Neural cell (in vitro differentiated cells): ENCODE results near the gene LCLAT1.

Experiments used
- CTCF ChIP-seq: fragments of 450-650 bp; IDR thresholded peaks from 2 replicates; pipeline ENCODE4 v1.5.1; 2014; ENCODE audit warnings: antibody characterized with exemption, mild to moderate bottlenecking, moderate library complexity; ENCODE audit not compliant: poor library complexity, severe bottlenecking
- EP300 ChIP-seq: fragments of 450-650 bp; conservative IDR thresholded peaks from 2 replicates; pipeline ENCODE4 v1.6.1; 2014; ENCODE audit warnings: antibody characterized with exemption, mild to moderate bottlenecking, moderate library complexity; ENCODE audit not compliant: poor library complexity, severe bottlenecking
- MXI1 ChIP-seq: fragments of 450-650 bp; conservative IDR thresholded peaks from 2 replicates; pipeline ENCODE4 v1.6.1; 2014; ENCODE audit warnings: antibody characterized with exemption, mild to moderate bottlenecking; ENCODE audit not compliant: poor library complexity, severe bottlenecking
- POLR2AphosphoS5 ChIP-seq: IDR thresholded peaks from 2 replicates; pipeline ENCODE4 v1.6.1; 2012
- RAD21 ChIP-seq: fragments of 450-650 bp; conservative IDR thresholded peaks from 2 replicates; pipeline ENCODE4 v1.6.1; 2014; ENCODE audit warnings: antibody characterized with exemption, mild to moderate bottlenecking, moderate library complexity
- SMC3 ChIP-seq: fragments of 450-650 bp; conservative IDR thresholded peaks from 2 replicates; pipeline ENCODE4 v1.6.1; 2014; ENCODE audit warnings: antibody characterized with exemption, mild to moderate bottlenecking, moderate library complexity; ENCODE audit not compliant: poor library complexity

- TF ChIP-seq SMC3: no peak
- TF ChIP-seq POLR2AphosphoS5: no peak
- TF ChIP-seq CTCF: no peak
- no peak for TF ChIP-seq EP300
- TF ChIP-seq RAD21: no peak
- no peak for TF ChIP-seq MXI1
Observed at GRCh38 chr2:30548386-30548785, 101.3 kb downstream of the LCLAT1 start.
